HG02970 (cell line): ENCODE measurements around the gene GALNT2.

Experiments used
- ATAC-seq: cut with Tn5 transposase; IDR thresholded peaks from one replicate; pipeline ENCODE4 v1.9.1; 2021; ENCODE audit warnings: mild to moderate bottlenecking, moderate library complexity, moderate number of reproducible peaks; ENCODE audit not compliant: unreplicated experiment, low FRiP score

Gene GALNT2

GRCh38 chr1:230301822-230302221 lies 234.8 kb downstream of the GALNT2 start:
- ATAC-seq: no peak

GRCh38 chr1:230303069-230303468 lies 236.0 kb downstream of the GALNT2 start:
- ATAC-seq: no peak

- no peak for ATAC-seq
Observed at GRCh38 chr1:230303822-230304221, 236.8 kb downstream of the GALNT2 start.

GRCh38 chr1:230306169-230306568 lies 239.1 kb downstream of the GALNT2 start:
- peak; percentile 57 for ATAC-seq

- no peak for ATAC-seq
Observed at GRCh38 chr1:230307213-230307612, 240.2 kb downstream of the GALNT2 start.

GRCh38 chr1:230308039-230308438 lies 241.0 kb downstream of the GALNT2 start:
- no peak for ATAC-seq

- ATAC-seq: no peak
Observed at GRCh38 chr1:230308821-230309220, 241.8 kb downstream of the GALNT2 start.

- no peak for ATAC-seq
Observed at GRCh38 chr1:230309646-230310177, 242.7 kb downstream of the GALNT2 start.

- no peak for ATAC-seq
Observed at GRCh38 chr1:230310381-230311163, 243.5 kb downstream of the GALNT2 start.

- no peak for ATAC-seq
Observed at GRCh38 chr1:230312676-230313075, 245.6 kb downstream of the GALNT2 start.

- ATAC-seq: no peak
Observed at GRCh38 chr1:230313453-230314141, 246.6 kb downstream of the GALNT2 start.

- no peak for ATAC-seq
Observed at GRCh38 chr1:230314142-230314470, 247.1 kb downstream of the GALNT2 start.

GRCh38 chr1:230315099-230315498 lies 248.1 kb downstream of the GALNT2 start:
- no peak for ATAC-seq

GRCh38 chr1:230316864-230317745 lies 250.1 kb downstream of the GALNT2 start:
- ATAC-seq: no peak

GRCh38 chr1:230317823-230318819 lies 251.1 kb downstream of the GALNT2 start:
- no peak for ATAC-seq

- ATAC-seq: no peak
Observed at GRCh38 chr1:230319014-230319747, 252.1 kb downstream of the GALNT2 start.

- no peak for ATAC-seq
Observed at GRCh38 chr1:230320804-230321203, 253.8 kb downstream of the GALNT2 start.

- no peak for ATAC-seq
Observed at GRCh38 chr1:230321341-230321740, 254.3 kb downstream of the GALNT2 start.
